ENCODE measurements around the gene DYNLL1.
"Not testable (repeated sequence)": the region's sequence is repeated elsewhere in the genome, so short reads cannot be mapped to it uniquely, and the experiment has no call there.

Gene DYNLL1
- 37.9 to 57.1 (median 43.8) reads per million in 3 donors for total RNA-seq

DNA sequence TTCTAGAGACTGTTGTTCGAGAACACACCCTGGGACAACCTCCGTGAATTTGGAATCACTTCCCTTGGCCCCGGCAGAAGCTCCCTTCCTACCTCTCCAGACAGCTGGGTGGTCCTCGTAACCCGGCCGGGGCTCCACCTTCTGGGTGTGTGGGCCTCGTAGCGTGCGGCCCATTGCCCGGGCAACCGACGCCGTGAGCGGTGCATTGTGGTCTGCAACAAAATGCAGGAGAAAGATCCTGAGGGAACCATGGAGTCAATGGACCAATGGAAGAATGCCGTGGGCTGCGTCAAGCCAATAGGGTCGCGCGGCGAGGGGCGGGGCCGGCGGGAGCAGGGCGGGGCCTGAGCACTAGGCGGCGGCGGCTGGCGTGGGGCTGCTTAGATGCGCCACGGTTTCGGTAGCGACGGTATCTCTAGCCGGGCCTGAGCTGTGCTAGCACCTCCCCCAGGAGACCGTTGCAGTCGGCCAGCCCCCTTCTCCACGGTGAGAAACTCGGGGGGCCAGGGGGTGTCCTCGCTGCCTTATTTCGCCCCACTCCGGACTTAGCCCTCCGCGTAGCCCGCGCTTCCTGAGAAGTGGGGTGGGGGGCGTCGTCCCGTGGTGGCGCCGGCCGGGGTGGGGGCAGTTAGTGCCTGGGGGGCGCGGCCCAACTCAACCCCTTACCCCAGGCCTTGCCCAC lies at the start of gene DYNLL1:
Gene DYNLL1, plus strand, starts transcription at position 383 of the 682 bp plus-strand sequence. CDS start 309 bp downstream, outside the sequence.
- Histone ChIP-seq H3K4me1 (ENCODE audit: control insufficient read depth, insufficient read depth, low read length, poor library complexity, severe bottlenecking) (peaks cover 16% of the 10 kb centered on the region), H3K27ac (ENCODE audit: insufficient read depth, low read length, poor library complexity, severe bottlenecking) (peak within 1 kb of the TSS; percentile 81), H3K4me3 (ENCODE audit: insufficient read depth, low read depth, low read length, poor library complexity, severe bottlenecking) (peak within 1 kb of the TSS; percentile 91), H3K36me3 (ENCODE audit: control insufficient read depth, insufficient read depth, low read length) (no peaks in the 10 kb centered on the region), H3K9me3 (ENCODE audit: control insufficient read depth, low read length) (no peaks in the 10 kb centered on the region), H3K27me3 (replicated peaks; ENCODE audit: control insufficient read depth, insufficient read depth, low read length, poor library complexity, severe bottlenecking) (no peaks in the 10 kb centered on the region)
- peak; percentile 95 to 96 (median 95) for DNase-seq

DNA sequence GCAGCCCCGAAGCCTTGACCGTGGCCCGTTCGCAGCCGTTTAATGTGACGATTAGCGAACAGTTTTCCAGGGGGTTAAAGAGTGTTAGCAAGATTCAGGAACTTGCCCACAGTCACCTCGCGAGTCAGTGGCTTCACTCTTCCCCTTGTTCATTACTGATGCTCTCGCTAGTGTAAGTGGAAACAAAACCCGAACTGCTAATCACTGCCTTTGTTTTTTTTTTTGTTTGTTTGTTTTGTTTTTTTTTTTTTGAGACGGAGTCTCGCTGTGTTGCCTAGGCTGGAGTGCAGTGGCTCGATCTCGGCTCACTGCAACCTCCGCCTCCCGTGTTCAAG lies 49.1 kb upstream of the DYNLL1 start:
- H3K27ac ChIP-seq (ENCODE audit: insufficient read depth, low read length, poor library complexity, severe bottlenecking) = peak overlapping the region; percentile 85
- H3K4me3 ChIP-seq (ENCODE audit: insufficient read depth, low read depth, low read length, poor library complexity, severe bottlenecking) = peak overlapping the region; percentile 99
- H3K9me3 ChIP-seq (ENCODE audit: control insufficient read depth, low read length); DNase-seq; H3K4me1 ChIP-seq (ENCODE audit: control insufficient read depth, insufficient read depth, low read length, poor library complexity, severe bottlenecking); H3K27me3 ChIP-seq (replicated peaks; ENCODE audit: control insufficient read depth, insufficient read depth, low read length, poor library complexity, severe bottlenecking): not testable (repeated sequence)
- H3K36me3 ChIP-seq (ENCODE audit: control insufficient read depth, insufficient read depth, low read length) = peaks cover 12% of the 10 kb centered on the region

DNA sequence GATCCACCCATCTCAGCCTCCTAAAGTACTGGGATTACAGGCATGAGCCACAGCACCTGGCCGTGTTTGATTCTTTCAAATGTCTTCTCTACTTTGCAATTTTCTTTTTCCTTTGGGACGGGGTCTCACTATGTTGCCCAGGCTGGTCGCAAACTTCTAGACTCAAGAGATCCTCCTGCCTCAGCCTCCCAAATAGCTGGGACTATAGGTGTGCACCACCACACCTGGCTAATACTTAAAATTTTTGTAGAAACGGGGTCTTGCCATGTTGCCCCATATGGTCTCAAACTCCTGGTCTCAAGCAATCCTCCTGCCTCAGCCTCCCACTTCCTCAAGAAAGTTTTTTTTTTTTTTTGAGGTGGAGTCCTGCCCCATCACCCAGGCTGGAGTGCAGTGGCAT lies 47.9 kb upstream of the DYNLL1 start:
- no peak overlapping the region for H3K27ac ChIP-seq (ENCODE audit: insufficient read depth, low read length, poor library complexity, severe bottlenecking)
- peaks cover 7% of the 10 kb centered on the region for H3K4me1 ChIP-seq (ENCODE audit: control insufficient read depth, insufficient read depth, low read length, poor library complexity, severe bottlenecking)
- DNase-seq = no peak
- no peaks in the 10 kb centered on the region for H3K27me3 ChIP-seq (replicated peaks; ENCODE audit: control insufficient read depth, insufficient read depth, low read length, poor library complexity, severe bottlenecking)
- no peak overlapping the region for H3K4me3 ChIP-seq (ENCODE audit: insufficient read depth, low read depth, low read length, poor library complexity, severe bottlenecking)
- peaks cover 12% of the 10 kb centered on the region for H3K36me3 ChIP-seq (ENCODE audit: control insufficient read depth, insufficient read depth, low read length)
- no peaks in the 10 kb centered on the region for H3K9me3 ChIP-seq (ENCODE audit: control insufficient read depth, low read length)

DNA sequence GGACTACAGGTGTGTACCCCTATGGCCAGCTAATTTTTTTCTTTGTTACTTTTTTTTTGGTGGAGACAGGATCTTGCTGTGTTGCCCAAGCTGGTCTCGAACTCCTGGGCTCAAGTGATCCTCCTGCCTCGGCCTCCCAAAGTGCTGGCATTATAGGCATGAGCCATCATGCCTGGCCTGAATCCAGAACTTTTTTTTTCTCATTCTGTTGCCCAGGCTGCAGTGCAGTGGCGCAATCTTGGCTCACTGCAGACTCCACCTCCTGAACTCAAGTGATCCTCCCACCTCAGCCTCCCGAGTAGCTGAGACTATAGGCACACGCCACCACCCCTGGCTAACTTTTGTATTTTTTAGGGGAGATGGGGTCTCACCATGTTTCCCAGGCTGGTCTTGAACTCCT lies 43.4 kb upstream of the DYNLL1 start:
- not testable (repeated sequence) for H3K4me1 ChIP-seq (ENCODE audit: control insufficient read depth, insufficient read depth, low read length, poor library complexity, severe bottlenecking); DNase-seq; H3K36me3 ChIP-seq (ENCODE audit: control insufficient read depth, insufficient read depth, low read length); H3K4me3 ChIP-seq (ENCODE audit: insufficient read depth, low read depth, low read length, poor library complexity, severe bottlenecking); H3K27me3 ChIP-seq (replicated peaks; ENCODE audit: control insufficient read depth, insufficient read depth, low read length, poor library complexity, severe bottlenecking); H3K27ac ChIP-seq (ENCODE audit: insufficient read depth, low read length, poor library complexity, severe bottlenecking); H3K9me3 ChIP-seq (ENCODE audit: control insufficient read depth, low read length)

DNA sequence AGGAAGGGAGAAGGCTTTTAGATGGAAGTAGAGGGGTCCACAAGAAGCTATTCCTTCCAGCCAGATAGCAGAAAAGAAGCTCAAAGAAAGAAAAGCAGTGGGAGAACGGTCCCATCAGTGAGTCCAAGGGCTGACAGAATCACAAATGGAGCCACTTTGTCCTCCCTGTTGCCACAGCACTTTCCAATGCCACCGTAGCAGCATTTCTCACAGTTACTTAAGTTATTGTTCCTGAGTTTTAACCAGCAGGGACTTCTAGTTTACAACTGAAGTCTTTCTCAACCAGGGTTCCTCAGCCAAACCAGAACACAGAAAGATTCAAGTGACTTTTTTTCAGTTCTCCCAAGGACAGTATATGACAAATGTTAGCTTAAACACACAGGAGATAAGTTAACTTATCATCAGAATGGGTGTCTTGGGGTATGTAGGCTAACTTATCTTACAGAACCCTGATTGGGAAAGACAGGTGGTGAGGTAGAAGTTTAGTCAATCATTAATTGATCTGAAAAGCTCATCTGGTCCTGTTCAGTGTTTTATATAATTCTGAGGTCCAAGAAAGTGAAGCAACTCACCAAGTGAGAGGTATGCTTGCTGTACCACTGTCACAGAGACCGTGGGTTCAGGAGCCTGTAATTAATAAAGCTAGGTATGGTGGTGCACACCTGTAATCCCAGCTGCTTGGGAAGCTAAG lies 42.7 kb upstream of the DYNLL1 start:
- no peaks in the 10 kb centered on the region for H3K4me1 ChIP-seq (ENCODE audit: control insufficient read depth, insufficient read depth, low read length, poor library complexity, severe bottlenecking)
- H3K27me3 ChIP-seq (replicated peaks; ENCODE audit: control insufficient read depth, insufficient read depth, low read length, poor library complexity, severe bottlenecking) = no peaks in the 10 kb centered on the region
- peaks cover 13% of the 10 kb centered on the region for H3K36me3 ChIP-seq (ENCODE audit: control insufficient read depth, insufficient read depth, low read length)
- H3K4me3 ChIP-seq (ENCODE audit: insufficient read depth, low read depth, low read length, poor library complexity, severe bottlenecking) = no peak overlapping the region
- DNase-seq = no peak
- no peaks in the 10 kb centered on the region for H3K9me3 ChIP-seq (ENCODE audit: control insufficient read depth, low read length)
- no peak overlapping the region for H3K27ac ChIP-seq (ENCODE audit: insufficient read depth, low read length, poor library complexity, severe bottlenecking)

DNA sequence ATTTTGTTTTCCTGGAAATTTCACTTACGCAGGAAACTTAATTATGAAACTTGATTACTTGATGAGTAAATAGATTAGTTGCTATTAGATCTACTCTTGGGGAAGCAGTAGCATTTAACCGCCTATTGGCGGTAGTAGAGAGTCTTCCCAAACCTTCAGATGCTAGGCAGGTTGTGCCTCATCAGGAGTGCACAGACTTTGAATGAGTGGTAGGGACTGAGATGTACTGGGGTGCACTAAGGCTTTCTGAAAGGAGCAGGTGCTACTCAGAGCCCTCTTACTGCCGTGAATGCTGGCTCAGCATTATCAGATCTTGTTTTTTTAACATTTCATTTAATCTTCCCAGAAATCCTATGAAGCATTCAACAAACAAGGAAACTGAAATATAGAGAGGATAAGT lies 41.9 kb upstream of the DYNLL1 start:
- H3K27me3 ChIP-seq (replicated peaks; ENCODE audit: control insufficient read depth, insufficient read depth, low read length, poor library complexity, severe bottlenecking) = no peaks in the 10 kb centered on the region
- peaks cover 20% of the 10 kb centered on the region for H3K36me3 ChIP-seq (ENCODE audit: control insufficient read depth, insufficient read depth, low read length)
- no peaks in the 10 kb centered on the region for H3K9me3 ChIP-seq (ENCODE audit: control insufficient read depth, low read length)
- H3K4me3 ChIP-seq (ENCODE audit: insufficient read depth, low read depth, low read length, poor library complexity, severe bottlenecking) = no peak overlapping the region
- H3K4me1 ChIP-seq (ENCODE audit: control insufficient read depth, insufficient read depth, low read length, poor library complexity, severe bottlenecking) = no peaks in the 10 kb centered on the region
- no peak overlapping the region for H3K27ac ChIP-seq (ENCODE audit: insufficient read depth, low read length, poor library complexity, severe bottlenecking)
- no peak for DNase-seq

DNA sequence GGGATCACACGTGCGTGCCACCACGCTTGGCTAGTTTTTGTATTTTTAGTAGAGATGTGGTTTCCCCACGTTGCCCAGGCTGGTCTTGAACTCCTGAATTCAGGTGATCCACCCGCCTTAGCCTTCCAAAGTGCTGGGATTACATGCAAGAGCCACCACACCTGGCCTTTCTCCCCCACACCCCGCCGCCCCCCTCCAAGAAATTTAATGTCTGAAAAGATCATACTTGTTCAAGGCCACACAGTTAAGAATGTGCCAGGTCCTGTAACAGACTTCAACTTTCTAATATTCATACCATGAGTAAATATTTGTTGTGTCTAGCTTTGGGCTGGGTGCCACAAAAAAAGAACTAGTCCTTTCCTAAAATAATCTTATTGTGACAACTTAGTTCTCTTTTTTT lies 40.6 kb upstream of the DYNLL1 start:
- H3K36me3 ChIP-seq (ENCODE audit: control insufficient read depth, insufficient read depth, low read length) = peaks cover 30% of the 10 kb centered on the region
- no peaks in the 10 kb centered on the region for H3K4me1 ChIP-seq (ENCODE audit: control insufficient read depth, insufficient read depth, low read length, poor library complexity, severe bottlenecking)
- H3K4me3 ChIP-seq (ENCODE audit: insufficient read depth, low read depth, low read length, poor library complexity, severe bottlenecking) = no peak overlapping the region
- no peak for DNase-seq
- no peak overlapping the region for H3K27ac ChIP-seq (ENCODE audit: insufficient read depth, low read length, poor library complexity, severe bottlenecking)
- H3K27me3 ChIP-seq (replicated peaks; ENCODE audit: control insufficient read depth, insufficient read depth, low read length, poor library complexity, severe bottlenecking) = no peaks in the 10 kb centered on the region
- H3K9me3 ChIP-seq (ENCODE audit: control insufficient read depth, low read length) = no peaks in the 10 kb centered on the region

DNA sequence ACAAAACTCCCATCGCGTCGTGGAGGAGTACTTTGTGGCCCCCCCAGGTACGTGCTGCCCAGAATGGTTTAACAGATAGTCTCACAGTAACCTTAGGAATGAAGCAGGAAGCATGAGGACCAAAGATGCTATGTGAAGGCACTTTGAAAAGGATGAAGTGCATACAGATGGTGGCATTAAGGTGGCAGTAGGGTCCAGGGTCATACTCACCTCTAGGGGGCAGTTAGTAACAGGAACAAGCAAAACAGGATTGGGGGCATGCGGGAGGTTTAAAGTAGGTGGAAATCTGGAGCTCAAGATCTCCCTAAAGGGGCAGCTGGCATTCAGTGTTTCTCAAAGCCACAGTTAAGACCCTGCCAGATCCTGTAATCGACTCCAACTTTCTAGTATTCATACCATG lies 38.8 kb upstream of the DYNLL1 start:
- Histone ChIP-seq H3K9me3 (ENCODE audit: control insufficient read depth, low read length) (no peaks in the 10 kb centered on the region), H3K36me3 (ENCODE audit: control insufficient read depth, insufficient read depth, low read length) (peaks cover 45% of the 10 kb centered on the region), H3K27me3 (replicated peaks; ENCODE audit: control insufficient read depth, insufficient read depth, low read length, poor library complexity, severe bottlenecking) (no peaks in the 10 kb centered on the region), H3K27ac (ENCODE audit: insufficient read depth, low read length, poor library complexity, severe bottlenecking) (no peak overlapping the region), H3K4me1 (ENCODE audit: control insufficient read depth, insufficient read depth, low read length, poor library complexity, severe bottlenecking) (no peaks in the 10 kb centered on the region), H3K4me3 (ENCODE audit: insufficient read depth, low read depth, low read length, poor library complexity, severe bottlenecking) (no peak overlapping the region)
- no peak for DNase-seq

DNA sequence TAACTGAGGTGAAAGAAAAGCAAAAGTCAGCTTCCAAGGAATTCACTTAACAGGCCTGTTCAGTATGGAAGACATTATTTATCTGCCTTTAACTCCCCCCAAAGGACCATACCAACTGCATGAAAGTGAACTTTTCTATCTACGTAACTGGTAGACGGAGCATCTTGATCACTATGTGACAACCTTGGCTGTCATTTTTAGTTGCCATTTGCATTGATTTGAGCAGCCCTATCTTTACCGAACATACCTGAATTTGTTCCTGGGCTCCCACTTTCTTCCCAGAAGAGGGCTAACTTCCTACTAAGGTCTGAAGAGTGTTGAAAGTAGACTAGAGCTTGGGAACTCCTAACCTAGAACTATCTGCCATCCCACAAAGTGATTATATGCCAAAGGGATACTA lies 35.8 kb upstream of the DYNLL1 start:
- Histone ChIP-seq H3K27ac (ENCODE audit: insufficient read depth, low read length, poor library complexity, severe bottlenecking) (no peak overlapping the region), H3K36me3 (ENCODE audit: control insufficient read depth, insufficient read depth, low read length) (peaks cover 68% of the 10 kb centered on the region), H3K27me3 (replicated peaks; ENCODE audit: control insufficient read depth, insufficient read depth, low read length, poor library complexity, severe bottlenecking) (no peaks in the 10 kb centered on the region), H3K4me3 (ENCODE audit: insufficient read depth, low read depth, low read length, poor library complexity, severe bottlenecking) (no peak overlapping the region), H3K9me3 (ENCODE audit: control insufficient read depth, low read length) (no peaks in the 10 kb centered on the region), H3K4me1 (ENCODE audit: control insufficient read depth, insufficient read depth, low read length, poor library complexity, severe bottlenecking) (no peaks in the 10 kb centered on the region)
- DNase-seq = no peak

DNA sequence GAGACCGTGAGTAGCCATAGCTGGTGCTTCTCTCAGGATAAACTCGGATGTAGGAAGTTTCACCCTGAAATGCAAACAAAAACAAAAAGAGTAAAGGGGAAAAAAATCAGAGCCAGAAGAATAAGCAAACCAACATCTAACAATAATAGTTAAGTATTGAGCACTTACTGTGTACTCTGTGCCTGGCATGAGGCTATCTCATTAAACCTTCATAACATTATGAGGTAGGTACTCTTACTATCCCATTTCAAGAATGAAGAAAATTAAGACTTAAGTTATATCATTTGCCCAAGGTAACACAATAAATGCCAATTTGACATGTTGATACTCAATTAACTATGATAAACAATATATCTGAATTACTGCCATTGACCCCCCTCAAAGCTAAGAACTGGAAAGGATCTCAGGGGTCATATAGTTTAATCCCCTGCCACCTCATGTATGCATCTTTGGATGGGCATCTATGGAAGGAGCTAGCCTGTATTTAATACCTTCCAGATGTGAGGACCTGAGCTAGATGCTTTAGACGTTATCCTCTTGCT lies 33.7 kb upstream of the DYNLL1 start:
- no peaks in the 10 kb centered on the region for H3K9me3 ChIP-seq (ENCODE audit: control insufficient read depth, low read length)
- DNase-seq = no peak
- no peak overlapping the region for H3K4me3 ChIP-seq (ENCODE audit: insufficient read depth, low read depth, low read length, poor library complexity, severe bottlenecking)
- no peak overlapping the region for H3K27ac ChIP-seq (ENCODE audit: insufficient read depth, low read length, poor library complexity, severe bottlenecking)
- H3K36me3 ChIP-seq (ENCODE audit: control insufficient read depth, insufficient read depth, low read length) = peaks cover 72% of the 10 kb centered on the region
- no peaks in the 10 kb centered on the region for H3K27me3 ChIP-seq (replicated peaks; ENCODE audit: control insufficient read depth, insufficient read depth, low read length, poor library complexity, severe bottlenecking)
- H3K4me1 ChIP-seq (ENCODE audit: control insufficient read depth, insufficient read depth, low read length, poor library complexity, severe bottlenecking) = no peaks in the 10 kb centered on the region
